ENCODE results near the gene POLR2H.

The POLR2H gene

DNA sequence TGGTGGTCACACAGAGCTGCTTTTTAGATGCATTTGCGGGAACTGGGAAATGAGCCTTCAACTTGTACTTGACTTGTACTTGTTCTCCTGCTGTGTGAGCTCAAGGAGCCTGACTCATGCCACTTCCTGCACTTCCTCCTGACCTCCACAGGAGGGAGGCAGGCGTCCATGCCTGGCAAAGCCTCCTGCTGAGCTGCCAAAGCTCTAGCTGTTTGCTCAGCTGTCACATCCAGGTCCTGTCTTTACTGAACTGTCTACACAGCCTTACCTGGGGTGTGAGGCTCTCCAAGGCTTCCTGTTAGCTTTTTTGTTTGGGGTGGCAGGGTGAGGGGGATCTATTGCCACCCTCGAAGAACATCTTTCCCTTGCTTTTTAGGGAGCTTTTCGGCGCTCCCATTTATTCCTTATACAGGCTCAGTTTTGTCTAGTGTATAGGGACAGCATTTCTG, 10.1 kb downstream of the POLR2H start:
- peak; percentile 68 for DNase-seq (ENCODE audit: low spot score)

DNA sequence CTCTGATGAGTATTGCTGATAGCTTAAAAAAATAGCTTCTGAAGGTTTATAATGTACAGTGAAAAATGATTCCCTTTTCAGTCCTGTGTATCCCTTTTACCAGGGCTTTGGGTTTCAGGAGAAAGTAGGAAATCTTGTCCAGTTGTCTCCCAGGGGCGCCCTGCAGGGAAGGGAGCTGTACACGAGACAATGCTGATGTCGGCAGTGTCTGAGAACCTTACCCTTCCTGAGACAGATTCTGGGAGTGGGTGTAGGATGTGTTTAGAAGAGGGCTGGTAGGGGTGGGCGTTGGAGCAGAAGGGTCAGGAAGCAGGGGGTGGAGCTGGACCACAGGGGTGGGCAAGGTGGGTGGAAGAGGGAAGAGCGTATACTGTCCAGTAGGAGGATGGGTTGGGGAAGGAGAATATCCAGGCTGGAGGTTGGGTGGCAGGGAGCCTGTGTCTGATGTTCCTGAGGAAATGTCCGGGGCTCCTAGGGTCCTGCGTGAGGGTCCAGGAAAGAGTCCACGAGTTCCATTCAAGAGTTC, 10.8 kb downstream of the POLR2H start:
- no peak for DNase-seq (ENCODE audit: low spot score)

DNA sequence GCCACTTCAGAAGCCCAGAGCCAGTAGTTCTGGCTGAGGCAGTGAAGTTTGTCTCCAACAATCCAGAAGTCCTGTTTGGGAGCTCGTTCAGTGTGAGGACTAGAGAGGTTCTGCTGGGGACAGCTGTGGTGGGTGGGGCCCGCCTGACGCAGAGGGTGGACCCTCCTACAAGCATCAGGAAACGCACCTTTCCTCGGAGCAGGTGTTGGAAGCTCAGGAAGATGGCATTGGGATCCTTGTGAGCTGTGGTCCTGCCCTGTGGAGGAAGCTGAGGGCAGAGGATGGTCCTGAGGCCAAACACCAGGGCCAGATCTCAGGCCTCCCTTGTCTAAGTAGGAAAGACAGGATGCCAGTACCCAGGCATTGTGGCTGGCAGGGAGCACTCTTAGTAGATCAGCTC, 11.4 kb downstream of the POLR2H start:
- DNase-seq (ENCODE audit: low spot score), result no peak

DNA sequence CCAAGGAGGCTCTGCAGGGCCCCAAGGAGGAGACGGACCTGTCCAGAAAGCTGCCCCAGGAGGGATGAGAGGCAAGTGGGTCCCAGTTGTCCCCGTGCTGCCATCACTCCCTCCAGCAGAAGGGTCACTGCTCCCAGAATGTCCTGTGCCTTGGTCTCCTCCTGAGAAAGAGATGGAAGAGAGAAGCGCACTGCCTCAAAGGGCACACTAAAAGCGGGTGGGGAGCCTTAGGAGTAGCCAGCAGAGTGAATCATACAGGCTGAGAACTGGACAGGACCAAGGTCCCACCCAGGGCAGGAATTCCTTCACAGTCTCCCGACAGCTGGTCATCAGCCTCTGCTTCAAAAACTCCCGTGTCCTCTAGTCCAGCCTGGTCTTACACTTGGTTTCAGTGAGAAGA, 11.9 kb downstream of the POLR2H start:
- no peak for DNase-seq (ENCODE audit: low spot score)

DNA sequence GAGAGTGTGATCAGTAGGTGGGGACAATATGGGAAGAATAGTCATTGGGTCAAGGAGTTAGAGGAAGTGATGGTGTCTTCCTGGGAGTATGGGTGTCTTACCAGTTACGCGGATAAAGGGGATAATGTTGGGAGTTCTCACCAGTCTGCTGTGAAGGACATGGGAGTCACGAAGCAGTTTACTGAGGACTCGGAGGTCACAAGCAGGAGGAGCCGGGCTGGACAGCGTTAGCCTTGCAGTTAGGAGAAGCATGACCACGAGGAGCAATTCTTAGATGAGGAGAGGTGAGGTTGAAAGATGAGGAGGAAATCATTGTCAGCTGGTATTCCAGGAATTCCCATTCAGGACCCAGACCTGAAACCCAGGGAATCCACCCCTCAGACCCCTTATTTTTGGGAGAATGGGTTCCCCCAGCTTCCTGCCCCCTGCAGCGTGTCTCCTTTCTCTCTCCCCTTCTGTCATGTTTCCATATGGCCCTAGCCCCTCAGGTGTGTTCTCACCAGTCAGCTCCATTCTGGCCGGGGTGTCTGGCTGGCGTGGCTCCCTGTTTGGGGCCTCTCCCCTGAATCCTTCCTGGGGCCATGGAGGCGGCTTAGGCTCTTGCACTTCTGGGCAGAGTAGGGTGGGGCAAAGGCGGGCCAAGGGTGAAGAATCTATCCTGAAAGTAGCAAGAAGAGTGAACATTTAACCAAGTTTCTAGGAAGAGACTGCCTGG, 14.4 kb downstream of the POLR2H start:
- no peak for DNase-seq (ENCODE audit: low spot score)

DNA sequence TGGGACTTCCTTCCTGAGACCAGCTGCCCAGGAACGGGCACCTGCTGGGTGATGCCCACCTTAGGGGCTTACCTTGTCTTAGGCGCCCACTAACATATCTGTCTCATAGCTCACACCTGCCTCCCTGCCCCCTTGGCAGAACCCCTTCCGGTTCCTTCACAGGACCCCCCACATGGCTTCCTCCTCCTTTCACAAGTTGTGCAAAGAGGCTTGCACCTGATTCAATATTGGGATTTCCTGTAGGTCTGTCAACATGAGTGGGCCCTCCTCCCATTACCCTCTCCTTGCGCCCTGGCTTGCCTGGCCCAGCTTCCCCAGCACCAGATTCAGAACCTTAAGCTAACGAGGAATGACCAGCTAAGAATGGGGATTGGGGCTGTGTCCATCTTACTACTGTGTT, 15.9 kb downstream of the POLR2H start:
- no peak for DNase-seq (ENCODE audit: low spot score)

DNA sequence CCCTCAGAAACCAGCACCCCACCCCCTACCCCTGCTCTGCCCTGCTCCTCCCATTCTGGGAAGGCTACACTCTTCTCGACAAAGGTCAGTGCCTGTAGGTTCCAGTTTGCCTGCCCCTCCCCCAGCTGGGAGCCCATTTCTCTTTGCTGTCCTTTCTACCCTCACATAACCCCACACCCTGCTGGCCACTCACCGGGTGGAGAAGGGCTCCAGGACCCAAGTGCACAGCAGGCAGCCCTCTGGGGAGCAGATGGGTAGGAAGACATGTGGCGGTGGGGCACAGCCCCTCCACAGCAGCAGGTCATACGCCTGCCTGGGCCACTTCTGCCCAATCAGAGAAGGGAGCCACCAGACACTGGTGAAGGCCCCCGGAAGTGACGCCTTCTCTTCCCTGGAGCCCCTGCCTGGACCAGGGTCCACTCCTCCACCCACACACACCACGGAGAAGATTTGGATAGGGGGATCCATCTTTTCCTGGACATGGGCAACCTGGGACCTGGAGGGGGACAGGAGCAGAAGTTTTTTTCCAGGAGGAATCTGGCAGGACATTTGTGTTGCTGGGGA, 16.5 kb downstream of the POLR2H start, which contains the start of gene THPO:
Gene THPO (minus strand): TSS at position 326 of the 564 bp plus-strand sequence. CDS start 1,948 bp downstream, outside the sequence.
- DNase-seq (ENCODE audit: low spot score), result no peak

DNA sequence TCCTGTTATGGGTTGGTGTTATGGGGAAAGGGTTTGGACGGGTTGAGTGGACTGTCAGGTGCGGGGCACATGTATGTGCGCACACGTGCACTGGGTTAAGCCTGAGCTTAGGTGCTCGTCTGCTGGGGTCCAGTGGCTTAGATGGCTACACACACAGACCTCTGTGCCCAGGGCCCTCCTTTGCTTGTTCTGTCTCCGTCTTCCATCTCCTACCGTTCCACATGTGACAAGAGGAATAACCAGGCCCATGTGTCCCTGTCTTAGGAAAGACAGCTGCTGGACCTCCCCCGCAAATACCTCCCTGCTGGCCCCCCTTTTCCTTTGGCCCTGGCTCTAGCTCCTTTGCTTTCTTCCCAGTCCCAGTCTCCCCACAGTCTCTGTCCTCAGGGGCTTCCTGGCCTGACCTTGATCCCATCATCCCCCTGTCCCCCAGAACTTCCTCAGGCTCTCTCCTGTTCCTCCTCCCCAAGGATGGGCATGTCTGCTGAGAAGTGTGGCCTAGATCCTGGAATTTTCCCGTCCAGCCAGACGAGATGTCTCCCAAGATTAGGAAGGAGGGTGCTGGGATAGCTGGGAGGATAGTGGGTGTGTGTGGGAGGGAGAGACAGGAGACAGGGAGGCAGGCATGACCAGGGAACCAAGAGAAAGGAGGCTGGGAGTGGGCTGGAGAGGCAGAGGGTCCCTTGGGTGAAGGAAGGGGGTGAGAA, 17.3 kb downstream of the POLR2H start:
- DNase-seq (ENCODE audit: low spot score), result no peak

DNA sequence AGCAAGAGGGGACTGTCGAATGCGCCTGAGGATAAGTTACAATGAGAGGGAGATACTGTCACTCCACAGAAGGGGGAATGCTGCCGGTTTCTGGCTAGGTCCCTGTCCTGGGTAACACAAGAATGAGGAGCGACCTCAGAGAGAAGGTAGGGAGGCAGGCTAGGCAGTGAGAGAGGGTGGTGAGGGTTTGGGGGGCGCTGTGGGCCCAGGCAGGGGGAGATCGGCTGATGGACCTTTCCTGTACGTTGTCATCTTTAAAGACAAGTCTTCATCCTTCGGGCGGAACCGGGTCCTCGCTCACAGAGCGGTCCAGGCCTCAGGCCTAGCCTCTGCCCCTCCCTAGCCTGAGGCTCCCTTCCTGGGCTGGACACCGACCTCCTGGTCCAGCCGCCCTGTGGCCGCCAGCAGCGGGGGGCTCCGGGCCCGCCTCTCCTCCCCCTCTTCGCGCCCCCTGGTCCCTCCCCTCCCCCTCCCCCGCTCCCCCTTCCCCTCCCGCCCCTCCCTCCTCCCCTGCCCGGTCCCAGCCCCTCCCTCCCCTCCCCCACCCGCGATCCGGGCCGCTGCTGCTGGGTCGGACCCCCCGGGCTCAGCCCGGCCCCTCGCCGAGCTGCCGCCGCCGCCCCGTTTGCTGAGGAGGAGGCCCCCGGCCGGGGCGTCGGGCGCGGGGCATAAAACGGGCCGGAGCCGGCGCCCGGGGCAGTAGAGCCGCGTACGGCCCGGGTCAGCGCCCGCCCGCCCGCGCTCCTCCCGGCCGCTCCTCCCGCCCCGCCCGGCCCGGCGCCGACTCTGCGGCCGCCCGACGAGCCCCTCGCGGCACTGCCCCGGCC, 18.1 kb downstream of the POLR2H start, which contains the start of gene CHRD:
Gene CHRD (plus strand): TSS at position 697 of the 827 bp plus-strand sequence. CDS start 265 bp downstream, outside the sequence.
- DNase-seq (ENCODE audit: low spot score), result no peak

DNA sequence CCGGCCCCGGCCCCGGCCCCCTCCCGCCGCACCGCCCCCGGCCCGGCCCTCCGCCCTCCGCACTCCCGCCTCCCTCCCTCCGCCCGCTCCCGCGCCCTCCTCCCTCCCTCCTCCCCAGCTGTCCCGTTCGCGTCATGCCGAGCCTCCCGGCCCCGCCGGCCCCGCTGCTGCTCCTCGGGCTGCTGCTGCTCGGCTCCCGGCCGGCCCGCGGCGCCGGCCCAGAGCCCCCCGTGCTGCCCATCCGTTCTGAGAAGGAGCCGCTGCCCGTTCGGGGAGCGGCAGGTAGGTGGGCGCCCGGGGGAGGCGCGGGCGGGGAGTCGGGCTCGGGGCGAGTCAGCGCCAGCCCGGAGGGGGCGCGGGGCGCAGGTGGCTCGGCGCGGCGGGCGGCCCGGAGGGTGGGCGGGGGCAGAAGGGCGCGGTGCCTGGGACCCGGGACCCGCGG, 18.7 kb downstream of the POLR2H start:
- DNase-seq (ENCODE audit: low spot score), result no peak

DNA sequence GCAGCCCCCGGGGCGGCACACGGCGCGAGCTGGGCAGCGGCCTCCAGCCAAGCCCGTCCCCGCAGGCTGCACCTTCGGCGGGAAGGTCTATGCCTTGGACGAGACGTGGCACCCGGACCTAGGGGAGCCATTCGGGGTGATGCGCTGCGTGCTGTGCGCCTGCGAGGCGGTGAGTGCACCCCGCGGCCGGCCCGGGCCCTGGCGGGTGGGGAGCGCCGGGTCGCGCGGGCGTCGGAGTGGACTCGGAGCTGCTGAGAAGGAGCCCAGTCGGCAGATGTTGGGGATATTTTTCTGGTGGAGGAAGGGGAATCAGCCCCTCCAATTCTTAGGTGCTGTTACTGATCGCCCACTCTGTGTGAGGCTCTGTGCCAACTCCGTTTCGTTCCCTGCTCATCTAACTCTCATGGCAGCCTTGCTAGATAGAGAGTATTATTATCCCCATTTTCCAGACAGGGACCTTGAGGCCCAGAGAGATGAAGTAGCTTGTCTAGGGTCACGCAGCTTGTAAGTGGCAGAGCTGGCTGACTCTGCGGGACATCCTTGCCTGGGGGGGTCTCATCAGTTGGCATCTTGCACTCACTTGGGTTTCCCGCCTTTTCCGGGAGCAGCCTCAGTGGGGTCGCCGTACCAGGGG, 19.2 kb downstream of the POLR2H start:
- DNase-seq (ENCODE audit: low spot score), result no peak

DNA sequence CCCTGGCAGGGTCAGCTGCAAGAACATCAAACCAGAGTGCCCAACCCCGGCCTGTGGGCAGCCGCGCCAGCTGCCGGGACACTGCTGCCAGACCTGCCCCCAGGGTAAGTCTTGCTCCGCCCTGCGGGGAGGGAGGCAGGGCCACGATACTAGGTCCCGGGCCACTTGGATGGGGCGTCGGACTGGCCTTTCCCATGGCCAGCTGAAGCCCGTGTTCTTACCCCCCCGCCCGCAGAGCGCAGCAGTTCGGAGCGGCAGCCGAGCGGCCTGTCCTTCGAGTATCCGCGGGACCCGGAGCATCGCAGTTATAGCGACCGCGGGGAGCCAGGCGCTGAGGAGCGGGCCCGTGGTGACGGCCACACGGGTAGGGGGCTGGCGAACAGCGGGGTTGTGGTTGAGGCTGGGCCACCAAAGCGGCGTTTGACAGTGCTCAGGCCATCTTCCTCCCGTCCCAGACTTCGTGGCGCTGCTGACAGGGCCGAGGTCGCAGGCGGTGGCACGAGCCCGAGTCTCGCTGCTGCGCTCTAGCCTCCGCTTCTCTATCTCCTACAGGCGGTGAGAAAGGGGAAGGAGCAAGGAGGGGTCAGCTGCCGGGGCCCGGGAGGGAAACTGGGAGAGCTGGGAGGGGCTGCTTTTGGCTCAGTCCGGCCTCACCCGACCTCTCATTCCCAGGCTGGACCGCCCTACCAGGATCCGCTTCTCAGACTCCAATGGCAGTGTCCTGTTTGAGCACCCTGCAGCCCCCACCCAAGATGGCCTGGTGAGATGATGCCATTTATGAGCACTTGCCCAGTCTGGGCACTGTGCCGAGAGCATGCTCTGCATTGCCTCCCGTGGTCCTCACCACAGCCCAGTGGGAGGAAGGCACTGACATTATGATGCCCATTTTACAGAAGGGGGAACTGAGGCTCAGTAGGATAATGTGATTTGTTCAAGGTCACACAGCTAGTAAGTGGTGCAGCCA, 20.0 kb downstream of the POLR2H start:
- DNase-seq (ENCODE audit: low spot score), result no peak

DNA sequence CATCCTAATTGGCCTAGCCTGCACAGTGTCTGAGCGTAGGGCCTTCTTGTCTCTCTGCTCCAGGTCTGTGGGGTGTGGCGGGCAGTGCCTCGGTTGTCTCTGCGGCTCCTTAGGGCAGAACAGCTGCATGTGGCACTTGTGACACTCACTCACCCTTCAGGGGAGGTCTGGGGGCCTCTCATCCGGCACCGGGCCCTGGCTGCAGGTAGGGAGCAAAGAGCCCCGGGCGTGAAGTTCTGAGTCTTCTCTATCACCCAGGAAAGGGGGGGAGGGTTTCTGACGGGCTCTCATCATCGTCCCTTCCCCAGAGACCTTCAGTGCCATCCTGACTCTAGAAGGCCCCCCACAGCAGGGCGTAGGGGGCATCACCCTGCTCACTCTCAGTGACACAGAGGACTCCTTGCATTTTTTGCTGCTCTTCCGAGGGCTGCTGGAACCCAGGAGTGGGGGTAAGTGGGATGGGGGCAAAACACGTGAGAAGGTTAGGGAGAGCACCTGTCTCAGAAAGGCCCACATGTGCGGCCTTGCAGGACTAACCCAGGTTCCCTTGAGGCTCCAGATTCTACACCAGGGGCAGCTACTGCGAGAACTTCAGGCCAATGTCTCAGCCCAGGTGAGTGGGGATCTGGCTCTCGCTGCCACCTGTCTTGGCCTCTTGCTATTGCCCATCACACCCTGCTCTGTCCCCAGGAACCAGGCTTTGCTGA, 21.0 kb downstream of the POLR2H start:
- DNase-seq (ENCODE audit: low spot score), result no peak

DNA sequence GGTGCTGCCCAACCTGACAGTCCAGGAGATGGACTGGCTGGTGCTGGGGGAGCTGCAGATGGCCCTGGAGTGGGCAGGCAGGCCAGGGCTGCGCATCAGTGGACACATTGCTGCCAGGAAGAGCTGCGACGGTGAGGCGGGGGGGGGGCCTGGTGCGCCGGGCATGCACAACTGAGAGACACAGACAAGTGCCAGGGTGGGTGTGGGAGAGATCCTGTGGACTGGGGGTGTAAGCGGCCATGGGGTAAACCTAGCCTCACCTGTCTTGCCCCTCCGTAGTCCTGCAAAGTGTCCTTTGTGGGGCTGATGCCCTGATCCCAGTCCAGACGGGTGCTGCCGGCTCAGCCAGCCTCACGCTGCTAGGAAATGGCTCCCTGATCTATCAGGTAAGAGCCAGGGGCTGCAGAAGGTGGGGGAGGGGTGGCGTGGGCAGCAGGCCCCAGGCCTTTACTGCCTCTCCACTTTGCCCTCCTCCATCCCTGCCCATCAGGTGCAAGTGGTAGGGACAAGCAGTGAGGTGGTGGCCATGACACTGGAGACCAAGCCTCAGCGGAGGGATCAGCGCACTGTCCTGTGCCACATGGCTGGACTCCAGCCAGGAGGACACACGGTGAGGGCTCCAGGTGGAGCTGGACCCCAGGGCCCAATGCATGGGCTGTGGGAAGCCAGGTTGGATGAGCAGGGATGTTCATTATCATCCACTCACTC, 21.7 kb downstream of the POLR2H start:
- no peak for DNase-seq (ENCODE audit: low spot score)

DNA sequence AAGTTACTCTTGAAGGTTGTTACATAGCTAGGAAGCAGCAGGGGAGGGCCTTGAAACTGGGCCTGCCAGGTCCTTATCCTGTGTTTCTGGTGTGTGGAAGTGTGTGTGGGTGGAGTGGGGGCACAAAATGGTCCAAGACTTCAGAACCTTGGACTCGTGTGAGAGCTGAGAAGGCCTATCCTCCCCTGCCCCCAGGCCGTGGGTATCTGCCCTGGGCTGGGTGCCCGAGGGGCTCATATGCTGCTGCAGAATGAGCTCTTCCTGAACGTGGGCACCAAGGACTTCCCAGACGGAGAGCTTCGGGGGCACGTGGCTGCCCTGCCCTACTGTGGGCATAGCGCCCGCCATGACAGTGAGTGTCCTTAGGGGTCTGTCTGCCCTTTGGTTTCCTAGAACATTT, 22.8 kb downstream of the POLR2H start:
- no peak for DNase-seq (ENCODE audit: low spot score)

DNA sequence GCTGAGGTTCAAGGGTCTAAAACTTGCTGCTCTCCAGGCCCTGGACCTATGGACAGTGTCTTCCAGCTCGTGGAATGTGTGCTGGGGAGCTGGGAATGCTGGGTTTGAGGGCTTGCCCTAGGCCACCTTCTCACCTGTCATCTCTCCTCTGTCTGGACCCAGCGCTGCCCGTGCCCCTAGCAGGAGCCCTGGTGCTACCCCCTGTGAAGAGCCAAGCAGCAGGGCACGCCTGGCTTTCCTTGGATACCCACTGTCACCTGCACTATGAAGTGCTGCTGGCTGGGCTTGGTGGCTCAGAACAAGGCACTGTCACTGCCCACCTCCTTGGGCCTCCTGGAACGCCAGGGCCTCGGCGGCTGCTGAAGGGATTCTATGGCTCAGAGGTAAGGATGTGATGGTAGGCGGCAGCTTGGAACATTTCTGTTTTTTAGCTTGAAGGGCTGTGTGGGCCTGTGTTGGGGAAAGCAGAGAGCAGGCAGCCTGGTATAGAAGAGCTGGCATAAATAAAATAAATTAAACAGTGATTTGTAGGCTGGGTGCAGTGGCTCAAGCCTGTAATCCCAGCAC, 23.4 kb downstream of the POLR2H start:
- no peak for DNase-seq (ENCODE audit: low spot score)

DNA sequence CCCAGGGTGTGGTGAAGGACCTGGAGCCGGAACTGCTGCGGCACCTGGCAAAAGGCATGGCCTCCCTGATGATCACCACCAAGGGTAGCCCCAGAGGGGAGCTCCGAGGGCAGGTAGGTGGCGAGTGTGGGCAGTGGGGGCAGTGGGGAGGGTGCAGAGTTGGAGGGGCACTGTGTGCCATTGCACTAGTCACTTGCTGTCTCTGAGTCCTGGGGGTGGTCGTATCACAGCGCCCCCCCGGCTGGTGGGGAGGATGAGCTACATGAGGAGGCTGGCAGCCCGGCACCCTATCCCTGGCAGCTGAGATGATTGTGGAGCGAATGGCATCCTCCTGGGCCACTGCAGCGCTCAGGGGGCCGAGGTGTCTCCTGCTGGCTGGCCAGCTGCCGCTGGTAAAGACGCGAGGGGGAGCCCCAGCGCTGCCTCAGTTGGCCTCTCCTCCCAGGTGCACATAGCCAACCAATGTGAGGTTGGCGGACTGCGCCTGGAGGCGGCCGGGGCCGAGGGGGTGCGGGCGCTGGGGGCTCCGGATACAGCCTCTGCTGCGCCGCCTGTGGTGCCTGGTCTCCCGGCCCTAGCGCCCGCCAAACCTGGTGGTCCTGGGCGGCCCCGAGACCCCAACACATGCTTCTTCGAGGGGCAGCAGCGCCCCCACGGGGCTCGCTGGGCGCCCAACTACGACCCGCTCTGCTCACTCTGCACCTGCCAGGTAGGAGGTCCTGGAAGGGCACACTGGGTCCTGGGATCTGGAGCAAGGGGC, 24.7 kb downstream of the POLR2H start:
- no peak for DNase-seq (ENCODE audit: low spot score)

Measured in CD4-positive, alpha-beta T cell treated with Interleukin-6 at 100 ng/mL for 8 hours (primary cell).